Activated T-cell treated with anti-CD3 and anti-CD28 coated beads, Interleukin-2, amount 50 U/mL, for 24 hours (primary cell): Measurements from ENCODE around the gene UBE2O.

ENCODE experiments used
- DNase-seq: peaks from one replicate; pipeline ENCODE4 v3.0.0-alpha.2; 2020
- H3K27ac Mint-ChIP-seq: 2 replicates; pipeline ENCODE4 v1.8.0; 2020; ENCODE audit warnings: mild to moderate bottlenecking, mixed read lengths
- H3K27me3 Mint-ChIP-seq: 2 replicates; pipeline ENCODE4 v1.8.0; 2020; ENCODE audit warnings: mixed read lengths
- H3K36me3 Mint-ChIP-seq: 2 replicates; pipeline ENCODE4 v1.8.0; 2020; ENCODE audit warnings: low read depth, mixed read lengths
- H3K4me1 Mint-ChIP-seq: 2 replicates; pipeline ENCODE4 v1.8.0; 2020; ENCODE audit warnings: low read depth, mixed read lengths
- H3K4me3 Mint-ChIP-seq: 2 replicates; pipeline ENCODE4 v1.8.0; 2020; ENCODE audit warnings: mild to moderate bottlenecking, moderate library complexity, mixed read lengths
- H3K9me3 Mint-ChIP-seq: 2 replicates; pipeline ENCODE4 v1.8.0; 2020; ENCODE audit warnings: mixed read lengths

UBE2O gene

GRCh38 chr17:76462556-76463290 lies 9.8 kb upstream of the UBE2O start:
- no peaks in the 10 kb centered on the region for H3K27me3 Mint-ChIP-seq
- no peak for DNase-seq
- no peaks in the 10 kb centered on the region for H3K9me3 Mint-ChIP-seq
- H3K27ac Mint-ChIP-seq, result no peak overlapping the region
- H3K4me3 Mint-ChIP-seq, result no peak overlapping the region
- H3K4me1 Mint-ChIP-seq, result peaks cover 2% of the 10 kb centered on the region
- no peaks in the 10 kb centered on the region for H3K36me3 Mint-ChIP-seq

DNA sequence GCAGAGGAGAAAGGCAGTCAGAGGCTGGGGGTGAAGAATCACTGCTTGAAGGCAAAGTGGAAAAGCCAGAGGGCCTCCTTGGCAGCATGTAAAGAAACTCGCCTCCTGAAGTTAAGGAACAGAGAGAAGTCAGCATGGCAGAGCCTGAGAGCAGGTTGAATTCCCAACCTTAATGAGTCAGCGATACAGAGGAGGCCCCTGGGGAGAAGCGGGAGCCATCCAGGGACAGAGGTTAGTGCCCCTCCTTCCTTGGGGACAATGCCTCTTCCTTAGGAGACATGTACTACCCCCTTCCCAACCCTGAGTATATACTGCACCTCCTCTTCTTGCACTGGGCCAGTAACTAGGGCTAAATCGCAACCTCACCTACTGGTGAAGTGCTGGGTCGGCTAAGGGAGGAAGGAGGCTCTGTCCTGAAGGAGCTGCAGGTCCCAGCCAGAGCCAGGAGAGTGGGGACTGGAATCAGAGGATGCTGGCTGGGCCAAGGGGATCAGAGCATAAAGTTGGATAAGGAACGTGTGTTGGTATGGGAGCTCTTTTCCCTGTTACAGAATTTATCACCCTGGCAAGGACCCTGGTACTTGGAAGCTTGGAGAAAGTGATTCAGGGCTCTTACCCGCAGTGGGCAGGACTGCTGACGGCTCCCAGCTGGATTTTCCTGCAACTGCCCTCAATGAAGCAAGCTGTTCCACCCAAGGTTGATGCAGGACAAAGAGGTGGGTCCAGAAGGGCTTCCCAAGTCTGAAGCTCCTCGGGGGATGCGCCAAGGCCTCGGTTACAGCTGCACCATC lies 9.0 kb upstream of the UBE2O start:
- Mint-ChIP-seq H3K4me3 (no peak overlapping the region), H3K36me3 (no peaks in the 10 kb centered on the region), H3K9me3 (no peaks in the 10 kb centered on the region), H3K27ac (no peak overlapping the region), H3K27me3 (no peaks in the 10 kb centered on the region), H3K4me1 (peaks cover 2% of the 10 kb centered on the region)
- DNase-seq, result no peak

DNA sequence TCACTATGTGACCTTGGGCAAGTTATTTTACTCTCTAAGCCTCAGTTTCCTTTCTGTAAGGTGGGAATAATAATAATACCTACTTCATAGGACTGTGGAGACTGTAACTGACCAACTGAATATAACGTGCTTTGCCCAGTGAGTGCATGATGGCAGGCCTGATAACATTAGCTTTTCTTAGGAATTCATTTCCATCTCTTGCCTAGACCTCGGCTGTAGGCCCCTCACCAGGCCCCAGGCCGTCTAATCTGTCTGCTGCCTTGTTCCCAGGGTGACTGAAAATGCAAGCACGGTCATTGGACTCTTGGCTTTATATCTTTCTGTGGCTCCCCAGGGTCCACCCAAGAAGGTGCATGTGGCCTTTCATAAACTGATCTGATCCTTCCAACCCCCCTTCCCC lies 6.7 kb upstream of the UBE2O start:
- no peak overlapping the region for H3K4me3 Mint-ChIP-seq
- H3K9me3 Mint-ChIP-seq, result no peaks in the 10 kb centered on the region
- no peak overlapping the region for H3K27ac Mint-ChIP-seq
- DNase-seq, result no peak
- no peaks in the 10 kb centered on the region for H3K27me3 Mint-ChIP-seq
- H3K36me3 Mint-ChIP-seq, result no peaks in the 10 kb centered on the region
- H3K4me1 Mint-ChIP-seq, result no peaks in the 10 kb centered on the region

- no peaks in the 10 kb centered on the region for H3K4me1 Mint-ChIP-seq
- H3K36me3 Mint-ChIP-seq, result no peaks in the 10 kb centered on the region
- DNase-seq, result no peak
- no peak overlapping the region for H3K4me3 Mint-ChIP-seq
- no peak overlapping the region for H3K27ac Mint-ChIP-seq
- H3K27me3 Mint-ChIP-seq, result no peaks in the 10 kb centered on the region
- no peaks in the 10 kb centered on the region for H3K9me3 Mint-ChIP-seq
These were observed 5.9 kb upstream of the UBE2O start for GRCh38 chr17:76458580-76459490.

- no peaks in the 10 kb centered on the region for H3K27me3 Mint-ChIP-seq
- peak overlapping the region; percentile 83 for H3K27ac Mint-ChIP-seq
- peak overlapping the region; percentile 90 for H3K4me3 Mint-ChIP-seq
- H3K4me1 Mint-ChIP-seq, result peaks cover 35% of the 10 kb centered on the region
- H3K9me3 Mint-ChIP-seq, result no peaks in the 10 kb centered on the region
- DNase-seq, result no peak
- H3K36me3 Mint-ChIP-seq, result peaks cover 6% of the 10 kb centered on the region
These were observed 435 bp upstream of the UBE2O start for GRCh38 chr17:76453431-76453743.

DNA sequence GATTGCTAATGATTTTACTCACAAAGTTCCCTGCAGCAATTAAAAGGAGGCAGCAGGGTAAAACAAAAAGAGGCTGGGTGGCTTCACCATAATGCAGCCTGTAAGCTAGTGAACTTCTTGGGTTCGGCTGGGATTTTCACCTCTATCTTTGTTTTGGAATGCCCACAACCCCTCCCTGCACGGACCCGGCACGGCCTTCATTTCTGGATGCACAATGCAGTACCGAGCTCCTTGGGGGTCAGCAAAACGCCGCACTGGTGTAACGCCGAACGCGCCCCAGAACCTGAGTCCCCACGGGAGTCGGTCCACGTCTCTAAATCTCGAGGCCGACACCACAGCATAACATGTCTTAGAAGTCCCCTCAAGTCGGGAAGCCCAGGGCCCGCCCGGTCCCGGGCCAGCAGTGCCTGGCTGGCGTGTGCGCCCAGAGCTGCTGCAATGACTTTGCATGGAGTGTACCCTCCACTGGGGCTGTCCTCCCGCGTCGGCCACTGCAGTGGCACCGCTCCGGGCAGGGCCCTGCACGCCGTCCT lies 759 bp downstream of the UBE2O start:
- peaks cover 47% of the 10 kb centered on the region for H3K4me1 Mint-ChIP-seq
- H3K4me3 Mint-ChIP-seq, result peak overlapping the region; percentile 90
- H3K27ac Mint-ChIP-seq, result peak overlapping the region; percentile 87
- peaks cover 6% of the 10 kb centered on the region for H3K36me3 Mint-ChIP-seq
- DNase-seq, result no peak
- H3K27me3 Mint-ChIP-seq, result no peaks in the 10 kb centered on the region
- no peaks in the 10 kb centered on the region for H3K9me3 Mint-ChIP-seq

DNA sequence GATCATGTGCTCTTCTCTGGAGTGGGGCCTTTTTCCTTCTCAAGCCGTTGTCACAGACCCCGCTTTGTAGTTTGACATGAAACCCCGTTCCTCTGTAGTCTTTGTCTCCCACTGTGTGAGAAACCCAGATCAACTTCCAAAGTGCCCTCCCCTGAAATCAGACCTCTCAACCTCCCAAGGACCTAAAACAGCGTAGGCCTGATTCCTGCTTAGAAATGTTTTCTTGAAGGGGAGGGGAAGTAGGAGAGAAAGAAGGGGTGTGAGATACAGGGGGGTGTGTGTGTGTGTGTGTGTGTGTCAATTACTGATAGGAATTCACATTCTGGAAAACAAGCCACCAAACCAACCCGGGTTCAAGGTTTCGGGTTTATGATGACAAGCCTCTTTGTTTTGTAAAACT lies 1.4 kb downstream of the UBE2O start:
- Mint-ChIP-seq H3K9me3 (no peaks in the 10 kb centered on the region), H3K36me3 (peaks cover 6% of the 10 kb centered on the region), H3K4me1 (peaks cover 54% of the 10 kb centered on the region), H3K27me3 (no peaks in the 10 kb centered on the region), H3K27ac (peak overlapping the region; percentile 28), H3K4me3 (peak overlapping the region; percentile 90)
- no peak for DNase-seq

- no peak for DNase-seq
- H3K4me3 Mint-ChIP-seq, result no peak overlapping the region
- H3K9me3 Mint-ChIP-seq, result no peaks in the 10 kb centered on the region
- H3K4me1 Mint-ChIP-seq, result peaks cover 76% of the 10 kb centered on the region
- no peak overlapping the region for H3K27ac Mint-ChIP-seq
- peaks cover 6% of the 10 kb centered on the region for H3K36me3 Mint-ChIP-seq
- H3K27me3 Mint-ChIP-seq, result no peaks in the 10 kb centered on the region
These were observed 3.8 kb downstream of the UBE2O start for GRCh38 chr17:76449126-76449525.

GRCh38 chr17:76447931-76448652 lies 4.9 kb downstream of the UBE2O start:
- Mint-ChIP-seq H3K4me3 (no peak overlapping the region), H3K36me3 (peaks cover 6% of the 10 kb centered on the region), H3K27ac (peak overlapping the region; percentile 55), H3K27me3 (no peaks in the 10 kb centered on the region), H3K4me1 (peaks cover 79% of the 10 kb centered on the region), H3K9me3 (no peaks in the 10 kb centered on the region)
- DNase-seq, result no peak

DNA sequence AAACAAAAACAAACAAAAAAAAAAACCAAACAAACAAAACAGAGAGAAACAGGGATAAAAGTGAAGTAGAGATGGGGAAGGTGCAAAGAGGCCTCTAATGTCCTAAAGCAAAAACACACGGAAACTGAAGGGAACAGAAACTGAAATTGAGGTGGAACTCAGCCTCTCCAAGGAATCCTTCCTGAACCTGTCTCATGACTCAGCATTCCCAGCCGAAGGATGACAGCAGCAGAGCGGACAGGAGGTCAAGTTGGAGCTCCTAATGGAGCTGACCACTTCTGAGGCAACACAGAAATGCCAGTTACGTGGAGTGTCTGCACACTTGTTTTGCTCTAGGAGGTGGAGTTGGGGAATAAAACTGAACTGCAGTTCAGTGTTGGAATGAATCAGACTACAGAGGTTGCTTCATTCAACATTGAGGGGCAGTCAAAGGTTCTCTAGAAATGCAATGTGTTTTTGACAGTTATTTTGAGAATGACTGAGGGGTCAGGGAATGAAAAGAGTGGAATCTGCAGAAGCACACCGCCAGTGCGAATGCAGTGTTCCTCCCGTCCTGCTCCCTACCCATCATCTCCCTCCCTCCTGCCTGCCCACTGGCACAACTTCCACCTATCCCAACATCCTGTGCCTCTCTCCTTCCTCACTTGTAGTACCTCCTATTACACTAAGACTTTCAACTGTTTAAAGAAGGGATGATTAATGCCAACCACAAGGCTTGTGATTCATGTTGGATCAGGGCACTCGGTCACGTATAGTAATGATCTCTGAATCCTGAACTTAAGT lies 6.3 kb downstream of the UBE2O start:
- no peak for DNase-seq
- Mint-ChIP-seq H3K27me3 (no peaks in the 10 kb centered on the region), H3K27ac (peak overlapping the region; percentile 77), H3K9me3 (no peaks in the 10 kb centered on the region), H3K4me3 (no peak overlapping the region), H3K4me1 (peaks cover 88% of the 10 kb centered on the region), H3K36me3 (peaks cover 6% of the 10 kb centered on the region)

DNA sequence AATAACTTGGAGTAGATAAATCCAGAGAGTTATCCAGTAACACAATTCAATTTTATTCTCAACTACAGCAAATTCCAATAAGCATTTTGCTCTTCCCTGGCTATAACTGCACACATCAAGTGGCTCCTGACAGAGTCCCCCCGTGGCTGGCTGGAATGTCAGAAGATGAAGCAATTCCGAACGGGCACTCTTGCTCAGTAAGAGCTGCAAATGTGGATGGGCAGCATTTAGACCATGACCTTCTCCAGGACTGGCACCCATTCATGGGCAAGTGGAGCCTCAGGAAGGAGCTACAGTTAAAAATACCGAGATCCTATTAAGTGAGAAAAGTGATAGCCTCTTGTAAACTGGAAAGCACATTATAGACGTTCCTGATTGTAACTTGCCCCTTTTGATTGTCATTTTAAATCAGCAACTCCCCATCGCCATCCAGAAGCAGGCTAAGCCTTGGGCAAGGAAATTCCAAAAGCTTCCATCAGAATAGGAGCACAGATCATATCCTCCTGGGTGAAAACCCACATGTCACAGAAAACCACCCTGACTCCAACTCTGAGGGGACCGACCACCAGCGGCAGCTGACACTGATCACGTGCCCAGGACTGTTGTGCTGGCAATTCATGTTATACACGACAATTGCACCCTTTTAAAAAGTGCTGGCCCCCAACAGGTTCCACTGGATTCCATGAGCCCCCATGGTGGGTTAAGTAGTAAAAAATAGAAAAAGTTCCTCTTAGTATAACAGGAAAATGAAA lies 7.1 kb downstream of the UBE2O start:
- Mint-ChIP-seq H3K36me3 (peaks cover 3% of the 10 kb centered on the region), H3K9me3 (no peaks in the 10 kb centered on the region), H3K4me3 (no peak overlapping the region), H3K4me1 (peaks cover 86% of the 10 kb centered on the region), H3K27me3 (no peaks in the 10 kb centered on the region), H3K27ac (peak overlapping the region; percentile 77)
- no peak for DNase-seq

GRCh38 chr17:76444518-76445311 lies 8.2 kb downstream of the UBE2O start:
- Mint-ChIP-seq H3K36me3 (peaks cover 3% of the 10 kb centered on the region), H3K4me3 (no peak overlapping the region), H3K9me3 (no peaks in the 10 kb centered on the region), H3K4me1 (peaks cover 79% of the 10 kb centered on the region), H3K27ac (no peak overlapping the region), H3K27me3 (no peaks in the 10 kb centered on the region)
- no peak for DNase-seq
